ENCODE data around the gene ERC1.
"Not testable (repeated sequence)": the region's sequence is repeated elsewhere in the genome, so short reads cannot be mapped to it uniquely, and the experiment has no call there.

Gene ERC1

GRCh38 chr12:1287446-1287975 lies 296.5 kb downstream of the ERC1 start:
- no peak for DNase-seq (ENCODE audit: low spot score)

- DNase-seq (ENCODE audit: low spot score): no peak
Measured at GRCh38 chr12:1288333-1288732, 297.3 kb downstream of the ERC1 start.

GRCh38 chr12:1289371-1290155 lies 298.5 kb downstream of the ERC1 start:
- peak; percentile 10 for DNase-seq (ENCODE audit: low spot score)

GRCh38 chr12:1290716-1291115 lies 299.7 kb downstream of the ERC1 start:
- no peak for DNase-seq (ENCODE audit: low spot score)

GRCh38 chr12:1291601-1292332 lies 300.7 kb downstream of the ERC1 start:
- no peak for DNase-seq (ENCODE audit: low spot score)

GRCh38 chr12:1293901-1294300 lies 302.9 kb downstream of the ERC1 start:
- no peak for DNase-seq (ENCODE audit: low spot score)

- peak; percentile 61 for DNase-seq (ENCODE audit: low spot score)
Measured at GRCh38 chr12:1297206-1297605, 306.2 kb downstream of the ERC1 start.

GRCh38 chr12:1297639-1298175 lies 306.7 kb downstream of the ERC1 start:
- no peak for DNase-seq (ENCODE audit: low spot score)

GRCh38 chr12:1300460-1300859 lies 309.4 kb downstream of the ERC1 start:
- no peak for DNase-seq (ENCODE audit: low spot score)

- DNase-seq (ENCODE audit: low spot score): no peak
Measured at GRCh38 chr12:1302201-1302870, 311.3 kb downstream of the ERC1 start.

- no peak for DNase-seq (ENCODE audit: low spot score)
Measured at GRCh38 chr12:1305063-1305434, 314.0 kb downstream of the ERC1 start.

GRCh38 chr12:1305791-1306500 lies 314.9 kb downstream of the ERC1 start:
- DNase-seq (ENCODE audit: low spot score): no peak

- no peak for DNase-seq (ENCODE audit: low spot score)
Measured at GRCh38 chr12:1306817-1307216, 315.8 kb downstream of the ERC1 start.

- DNase-seq (ENCODE audit: low spot score): no peak
Measured at GRCh38 chr12:1307796-1308195, 316.8 kb downstream of the ERC1 start.

- no peak for DNase-seq (ENCODE audit: low spot score)
Measured at GRCh38 chr12:1309613-1310012, 318.6 kb downstream of the ERC1 start.

GRCh38 chr12:1310653-1311052 lies 319.6 kb downstream of the ERC1 start:
- no peak for DNase-seq (ENCODE audit: low spot score)

- DNase-seq (ENCODE audit: low spot score): no peak
Measured at GRCh38 chr12:1311145-1311544, 320.1 kb downstream of the ERC1 start.

GRCh38 chr12:1313906-1314305 lies 322.9 kb downstream of the ERC1 start:
- DNase-seq (ENCODE audit: low spot score): no peak

GRCh38 chr12:1314523-1314922 lies 323.5 kb downstream of the ERC1 start:
- no peak for DNase-seq (ENCODE audit: low spot score)

- not testable (repeated sequence) for DNase-seq (ENCODE audit: low spot score)
Measured at GRCh38 chr12:1316991-1317390, 326.0 kb downstream of the ERC1 start.

- peak; percentile 70 for DNase-seq (ENCODE audit: low spot score)
Measured at GRCh38 chr12:1318327-1319031, 327.5 kb downstream of the ERC1 start.

Measured in AG20443 (cell line).